ENCODE measurements around the gene CRY2. TPM values are rescaled to one million over a fixed set of nuclear protein-coding genes. Genes with fewer than 3 reads are reported as not detected.

Gene CRY2
- total and polyA plus RNA-seq, 12 donors, result 14.7 to 57.4 (median 28.8) TPM

- TF ChIP-seq CTCF (IDR thresholded peaks at IDR 0.05), result peak in 3 of 6 experiments; percentile 7 to 29 (median 10)
- TF ChIP-seq POLR2A (IDR thresholded peaks at IDR 0.05), result peak; percentile 55 to 79
- WGBS, 4 donors, result 0 to 1% (median 0%) methylated on average over 2 to 49 of the region's 49 CpGs
- H3K27me3 ChIP-seq, result no peaks in the 10 kb centered on the region
- no peaks in the 10 kb centered on the region for H3K9me3 ChIP-seq (replicated peaks in 1 of 3)
- H3K4me1 ChIP-seq (replicated peaks in 1 of 2), result peaks cover 20 to 29% of the 10 kb centered on the region in 2 donors
- H3K36me3 ChIP-seq (replicated peaks in 1 of 2), result no peaks in the 10 kb centered on the region
- intact Hi-C loops (cut with DNase I), result no loop called here
- DNase-seq, result peak; percentile 96 to 98 (median 97)
- peak within 1 kb of the TSS; percentile 67 to 95 (median 77) for H3K4me3 ChIP-seq
- peak within 1 kb of the TSS in 4 of 5 donors; percentile 69 to 84 (median 74) for H3K27ac ChIP-seq
These were observed 42.4 kb upstream of the CRY2 start, which contains the start of gene SLC35C1 for GRCh38 chr11:45804761-45805304. Gene SLC35C1 (plus strand): TSS chr11:45805149. CDS start chr11:45805802, 653 bp downstream.

GRCh38 chr11:45805305-45806071 lies 41.8 kb upstream of the CRY2 start:
- DNase-seq, result peak; percentile 35 to 65 (median 54)

GRCh38 chr11:45806072-45806933 lies 41.0 kb upstream of the CRY2 start:
- peaks cover 0 to 8% of the 10 kb centered on the region in 2 donors for H3K36me3 ChIP-seq (replicated peaks in 1 of 2)
- H3K9me3 ChIP-seq (replicated peaks in 1 of 3), result no peaks in the 10 kb centered on the region
- H3K27me3 ChIP-seq, result no peaks in the 10 kb centered on the region
- DNase-seq, result peak in 1 of 7 donors; percentile 6
- H3K4me1 ChIP-seq (replicated peaks in 1 of 2), result peaks cover 20 to 29% of the 10 kb centered on the region in 2 donors
- peak overlapping the region in 1 of 4 donors; percentile 80 for H3K4me3 ChIP-seq
- intact Hi-C loops (cut with DNase I), result no loop called here
- WGBS, 4 donors, result 80 to 84% (median 83%) methylated on average over 16 to 20 of the region's 20 CpGs
- H3K27ac ChIP-seq, result no peak overlapping the region
- TF ChIP-seq POLR2A (IDR thresholded peaks at IDR 0.05) (no peak), CTCF (IDR thresholded peaks at IDR 0.05) (no peak)

More at GRCh38 chr11:45805305-45806071, 41.8 kb upstream of the CRY2 start:
- TF ChIP-seq POLR2A (IDR thresholded peaks at IDR 0.05) (no peak), CTCF (IDR thresholded peaks at IDR 0.05) (no peak)
- Histone ChIP-seq H3K27me3 (no peaks in the 10 kb centered on the region), H3K4me3 (peak overlapping the region; percentile 67 to 95 (median 77)), H3K4me1 (replicated peaks in 1 of 2) (peaks cover 20 to 29% of the 10 kb centered on the region in 2 donors), H3K9me3 (replicated peaks in 1 of 3) (no peaks in the 10 kb centered on the region), H3K27ac (peak overlapping the region in 4 of 5 donors; percentile 9 to 84 (median 74)), H3K36me3 (replicated peaks in 1 of 2) (peaks cover 0 to under 1% of the 10 kb centered on the region in 2 donors)
- WGBS, 4 donors, result 13 to 21% (median 20%) methylated on average over 19 to 29 of the region's 29 CpGs
- intact Hi-C loops (cut with DNase I), result no loop called here
